ENCODE results near the gene BEST2.
A peak's percentile ranks its signal among the peaks of the same experiment; 100 is the strongest.
"Not testable (repeated sequence)": the region's sequence is repeated elsewhere in the genome, so short reads cannot be mapped to it uniquely, and the experiment has no call there.

The BEST2 gene

GRCh38 chr19:12751635-12752034 lies at the start of gene BEST2:
BEST2 (plus strand) TSS chr19:12751791; CDS start chr19:12752593, 802 bp downstream.
- no peak for DNase-seq

GRCh38 chr19:12703046-12703445 lies 48.5 kb upstream of the BEST2 start:
- no peak for DNase-seq

- DNase-seq, result no peak
These were observed 46.4 kb upstream of the BEST2 start for GRCh38 chr19:12705169-12705568.

GRCh38 chr19:12705654-12706331 lies 45.8 kb upstream of the BEST2 start:
- no peak for DNase-seq

GRCh38 chr19:12706332-12706718 lies 45.3 kb upstream of the BEST2 start:
- DNase-seq, result no peak

GRCh38 chr19:12708641-12709040 lies 43.0 kb upstream of the BEST2 start:
- no peak for DNase-seq

- no peak for DNase-seq
These were observed 40.4 kb upstream of the BEST2 start for GRCh38 chr19:12711187-12711586.

GRCh38 chr19:12712077-12712476 lies 39.5 kb upstream of the BEST2 start:
- not testable (repeated sequence) for DNase-seq

- not testable (repeated sequence) for DNase-seq
These were observed 38.3 kb upstream of the BEST2 start for GRCh38 chr19:12713304-12713703.

GRCh38 chr19:12715102-12715501 lies 36.5 kb upstream of the BEST2 start:
- no peak for DNase-seq

- DNase-seq, result no peak
These were observed 35.7 kb upstream of the BEST2 start for GRCh38 chr19:12715929-12716328.

- DNase-seq, result no peak
These were observed 31.3 kb upstream of the BEST2 start for GRCh38 chr19:12720296-12720695.

- no peak for DNase-seq
These were observed 30.5 kb upstream of the BEST2 start for GRCh38 chr19:12720851-12721655.

GRCh38 chr19:12721656-12722565 lies 29.7 kb upstream of the BEST2 start:
- DNase-seq, result peak; percentile 87

- DNase-seq, result peak; percentile 97
These were observed 28.8 kb upstream of the BEST2 start for GRCh38 chr19:12722566-12723380.

- DNase-seq, result no peak
These were observed 28.3 kb upstream of the BEST2 start for GRCh38 chr19:12723381-12723640.

- DNase-seq, result peak; percentile 82
These were observed 27.8 kb upstream of the BEST2 start, which contains the start of gene TNPO2 for GRCh38 chr19:12723641-12724426. TNPO2 (minus strand) TSS chr19:12723932; CDS start chr19:12720977, 2,955 bp downstream.

- DNase-seq, result not testable (repeated sequence)
These were observed 26.0 kb upstream of the BEST2 start for GRCh38 chr19:12725612-12726011.

- no peak for DNase-seq
These were observed 24.6 kb upstream of the BEST2 start for GRCh38 chr19:12726988-12727316.

GRCh38 chr19:12727745-12728433 lies 23.7 kb upstream of the BEST2 start:
- DNase-seq, result no peak

GRCh38 chr19:12730064-12730463 lies 21.5 kb upstream of the BEST2 start:
- no peak for DNase-seq
